H1 (cell line): Measurements from ENCODE around the gene METRN. TPM values are rescaled to one million over a fixed set of nuclear protein-coding genes. Genes with fewer than 3 reads are reported as not detected.
A peak's percentile ranks its signal among the peaks of the same experiment; 100 is the strongest.

ENCODE experiments used
- BRCA1 ChIP-seq: IDR thresholded peaks from 2 replicates; pipeline ENCODE4 v1.6.1; 2012; ENCODE audit warnings: low read depth, low read length, improper control_type of control experiment
- CTBP2 ChIP-seq: IDR thresholded peaks from 2 replicates; pipeline ENCODE4 v1.7.0; 2011; ENCODE audit warnings: borderline replicate concordance, mild to moderate bottlenecking, moderate library complexity, mixed read lengths, low read length; ENCODE audit not compliant: insufficient read depth, insufficient read length
- CTCF ChIP-seq, 3 experiments: IDR thresholded peaks; 1 replicate in 2 of 3; 2 replicates in 1 of 3; pipeline versions ENCODE4 v1.5.1 to v1.6.1; 2011; ENCODE audit warnings: low read length in 3 of 3, mild to moderate bottlenecking in 3 of 3, inconsistent platforms in 2 of 3, low read depth in 1 of 3, moderate library complexity in 1 of 3; ENCODE audit not compliant: insufficient read depth in 1 of 3; ENCODE audit errors: control extremely low read depth in 1 of 3
- EP300 ChIP-seq, 2 experiments: IDR thresholded peaks; 1 replicate in 1 of 2; 2 replicates in 1 of 2; pipeline ENCODE4 v1.6.1; 2011 to 2012; ENCODE audit warnings: low read depth in 2 of 2, low read length in 2 of 2, mild to moderate bottlenecking in 2 of 2, borderline replicate concordance in 1 of 2, inconsistent platforms in 1 of 2, moderate library complexity in 1 of 2
- HDAC2 ChIP-seq, 2 experiments: fragments of 300-600 bp in 1 of 2; sonication (generic) in 1 of 2; IDR thresholded peaks; 2 replicates each; pipeline ENCODE4 v1.6.1; 2011 to 2012; ENCODE audit warnings: low read depth in 2 of 2, low read length in 2 of 2, mild to moderate bottlenecking in 2 of 2, moderate library complexity in 2 of 2, borderline replicate concordance in 1 of 2, inconsistent platforms in 1 of 2
- KDM5A ChIP-seq: fragments of 200-600 bp; IDR thresholded peaks from 2 replicates; pipeline ENCODE4 v1.7.1; 2012; ENCODE audit warnings: mild to moderate bottlenecking, low read length, inconsistent platforms, mixed read lengths
- MAX ChIP-seq: IDR thresholded peaks from 2 replicates; pipeline ENCODE4 v1.6.1; 2012; ENCODE audit warnings: inconsistent platforms
- POLR2AphosphoS5 ChIP-seq: IDR thresholded peaks from 2 replicates; pipeline ENCODE4 v1.6.1; 2011; ENCODE audit warnings: low read depth, low read length
- RBBP5 ChIP-seq: IDR thresholded peaks from 2 replicates; pipeline ENCODE4 v1.7.1; 2012; ENCODE audit warnings: low read depth, mild to moderate bottlenecking, inconsistent platforms, low read length, moderate library complexity, borderline replicate concordance
- SP2 ChIP-seq: IDR thresholded peaks from 2 replicates; pipeline ENCODE4 v1.6.1; 2012; ENCODE audit warnings: mild to moderate bottlenecking, low read length, inconsistent platforms
- SRF ChIP-seq: IDR thresholded peaks from 2 replicates; pipeline ENCODE4 v1.6.1; 2011; ENCODE audit warnings: mild to moderate bottlenecking, low read depth, low read length, moderate library complexity
- polyA plus RNA-seq, 7 experiments: library from polyadenylated mRNA; depleted of rRNA in 3 of 7; stranded (reverse) in 5 of 7; unstranded in 2 of 7; fragments of >200 nt in 5 of 7; fragments of 200-250 nt in 2 of 7; gene quantifications; 1 replicate in 5 of 7; 2 replicates in 1 of 7; 4 replicates in 1 of 7; pipeline versions ENCODE4 v1.2.1 to v1.2.3, GENCODE V29; 2011 to 2013; ENCODE audit warnings: missing spikeins in 2 of 7, mixed read lengths in 2 of 7
- total RNA-seq: library from RNA; stranded (reverse); fragmentation: NEBNext Ultra II Directional; extraction: Animal tissue kit (Norgen Biotek cat#: 25700); gene quantifications from 2 replicates; pipeline ENCODE4 v1.2.1, GENCODE V29; 2021
- TF ChIP-seq, protein P1 (sequence below): IDR thresholded peaks from 2 replicates; pipeline ENCODE4 v1.6.1; 2012; ENCODE audit warnings: inconsistent platforms

Gene METRN
- total and polyA plus RNA-seq, 2 of the 8 experiments (the other 6 are each of a cell fraction or from before 2014, with no cell fraction given), result 18.7 to 25.8 TPM

DNA sequence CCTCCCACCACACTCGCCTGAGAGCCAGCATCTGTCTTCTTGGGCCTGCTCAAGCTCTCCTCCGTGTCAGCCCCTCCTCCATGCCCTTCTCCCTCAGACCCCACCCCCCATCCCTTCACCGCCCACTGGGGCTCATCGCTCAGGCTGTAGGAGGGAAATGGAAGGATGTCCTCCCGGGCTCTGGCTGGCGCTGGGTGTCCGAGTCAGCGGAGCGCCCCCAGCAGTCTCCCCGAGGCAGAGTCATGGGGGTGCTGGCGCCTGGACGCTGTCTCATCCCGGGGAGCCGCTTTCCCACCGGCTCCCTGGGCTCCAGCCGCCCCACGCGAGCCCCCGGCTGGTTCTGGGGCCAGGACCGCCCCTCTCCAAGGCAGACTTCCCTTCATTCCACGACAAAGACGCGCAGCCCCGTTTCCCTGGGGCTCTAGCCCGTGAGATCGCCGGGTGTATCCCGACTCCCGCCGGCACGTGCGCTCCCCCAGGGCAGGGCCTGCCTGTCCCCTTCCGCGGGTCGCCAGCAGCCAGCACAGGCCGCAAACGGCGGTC is 5.6 kb downstream of the METRN start (continued):
- TF ChIP-seq MAX (no peak), CTCF (IDR thresholded peaks at IDR 0.05; ENCODE audit: control extremely low read depth in 1 of 3, insufficient read depth in 1 of 3, low read depth in 1 of 3, low read length in 3 of 3) (peak in 2 of 3 experiments; percentile 14 to 15; a peak in 2 of 4 replicates), CTBP2 (no peak), BRCA1 (no peak), RBBP5 (no peak), SRF (no peak), HDAC2 (IDR thresholded peaks at IDR 0.05; ENCODE audit: borderline replicate concordance in 1 of 2, low read depth in 2 of 2, low read length in 2 of 2) (0 out of 4 replicates have a peak, but pooled peaks of 1 of the 2 experiments have one; percentile 16), KDM5A (no peak), POLR2AphosphoS5 (no peak), SP2 (no peak), EP300 (IDR thresholded peaks at IDR 0.05; ENCODE audit: borderline replicate concordance in 1 of 2, low read depth in 2 of 2, low read length in 2 of 2) (no peak)
- TF ChIP-seq, protein P1, sequence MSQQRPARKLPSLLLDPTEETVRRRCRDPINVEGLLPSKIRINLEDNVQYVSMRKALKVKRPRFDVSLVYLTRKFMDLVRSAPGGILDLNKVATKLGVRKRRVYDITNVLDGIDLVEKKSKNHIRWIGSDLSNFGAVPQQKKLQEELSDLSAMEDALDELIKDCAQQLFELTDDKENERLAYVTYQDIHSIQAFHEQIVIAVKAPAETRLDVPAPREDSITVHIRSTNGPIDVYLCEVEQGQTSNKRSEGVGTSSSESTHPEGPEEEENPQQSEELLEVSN, result no peak
